Neural cell (in vitro differentiated cells): ENCODE data around the gene MRPS31. TPM values are rescaled to one million over a fixed set of nuclear protein-coding genes. Genes with fewer than 3 reads are reported as not detected.

Experiments used
- H2AFZ ChIP-seq: fragments of 200-600, 300-800 bp; sonication (generic), shearing (Covaris generic); 2 replicates; pipeline ENCODE4 v1.6.0; 2014; ENCODE audit warnings: low read depth, mild to moderate bottlenecking, antibody characterized with exemption, low read length, moderate library complexity
- H3F3A ChIP-seq: fragments of 200-600 bp; shearing (Covaris generic); 2 replicates; pipeline ENCODE4 v1.6.1; 2016; ENCODE audit warnings: mild to moderate bottlenecking, moderate library complexity, mixed read lengths, antibody characterized with exemption, low read length; ENCODE audit not compliant: insufficient read depth, poor library complexity, severe bottlenecking
- H3K27ac ChIP-seq: fragments of 200-600, 300-800 bp; sonication (generic), shearing (Covaris generic); 2 replicates; pipeline ENCODE4 v1.5.1; 2014; ENCODE audit warnings: mild to moderate bottlenecking, low read length, moderate library complexity
- H3K27me3 ChIP-seq: fragments of 300-800, 200-600 bp; sonication (generic), shearing (Covaris generic); 2 replicates; pipeline ENCODE4 v1.6.0; 2014; ENCODE audit warnings: mild to moderate bottlenecking, low read depth, low read length, moderate library complexity; ENCODE audit not compliant: insufficient read depth
- H3K36me3 ChIP-seq: fragments of 300-800, 200-600 bp; sonication (generic), shearing (Covaris generic); 2 replicates; pipeline ENCODE4 v1.5.1; 2014; ENCODE audit warnings: mild to moderate bottlenecking, antibody characterized with exemption, low read length, moderate library complexity; ENCODE audit not compliant: insufficient read depth
- H3K4me2 ChIP-seq: fragments of 300-800, 200-600 bp; sonication (generic), shearing (Covaris generic); 2 replicates; pipeline ENCODE4 v1.6.0; 2014; ENCODE audit warnings: mild to moderate bottlenecking, low read length
- H3K4me3 ChIP-seq: fragments of 300-800, 200-600 bp; sonication (generic), shearing (Covaris generic); 2 replicates; pipeline ENCODE4 v1.5.1; 2014; ENCODE audit warnings: mild to moderate bottlenecking, low read length, moderate library complexity
- H3K79me2 ChIP-seq: fragments of 200-600 bp; shearing (Covaris generic); replicated peaks from 2 replicates; pipeline ENCODE4 v1.6.0; 2014; ENCODE audit warnings: mild to moderate bottlenecking, low read length, moderate library complexity; ENCODE audit not compliant: insufficient read depth
- H3K9ac ChIP-seq: fragments of 300-800, 200-600 bp; sonication (generic), shearing (Covaris generic); 2 replicates; pipeline ENCODE4 v1.6.1; 2016; ENCODE audit warnings: mild to moderate bottlenecking, low read length, mixed read lengths
- H3K9me2 ChIP-seq: fragments of 200-600 bp; shearing (Covaris generic); 2 replicates; pipeline ENCODE4 v1.6.1; 2016; ENCODE audit warnings: mild to moderate bottlenecking, low read length, mixed read lengths; ENCODE audit not compliant: insufficient read depth
- H3K9me3 ChIP-seq: fragments of 200-600, 300-800 bp; sonication (generic), shearing (Covaris generic); 2 replicates; pipeline ENCODE4 v1.6.1; 2016; ENCODE audit warnings: mild to moderate bottlenecking, mixed run types, low read length, moderate library complexity, mixed read lengths
- H4K20me1 ChIP-seq: fragments of 200-600 bp; shearing (Covaris generic); 2 replicates; pipeline ENCODE4 v1.6.1; 2016; ENCODE audit warnings: mild to moderate bottlenecking, mixed run types; ENCODE audit not compliant: insufficient read depth
- CTCF ChIP-seq: fragments of 450-650 bp; IDR thresholded peaks from 2 replicates; pipeline ENCODE4 v1.5.1; 2014; ENCODE audit warnings: antibody characterized with exemption, mild to moderate bottlenecking, moderate library complexity; ENCODE audit not compliant: poor library complexity, severe bottlenecking
- EP300 ChIP-seq: fragments of 450-650 bp; conservative IDR thresholded peaks from 2 replicates; pipeline ENCODE4 v1.6.1; 2014; ENCODE audit warnings: antibody characterized with exemption, mild to moderate bottlenecking, moderate library complexity; ENCODE audit not compliant: poor library complexity, severe bottlenecking
- EZH2 ChIP-seq: fragments of 200-600, 300-800 bp; shearing (Covaris generic), sonication (generic); IDR thresholded peaks from 2 replicates; pipeline ENCODE4 v1.6.1; 2014; ENCODE audit warnings: antibody characterized with exemption, low read length, borderline replicate concordance, mild to moderate bottlenecking; ENCODE audit not compliant: insufficient read depth, poor library complexity, severe bottlenecking
- MXI1 ChIP-seq: fragments of 450-650 bp; conservative IDR thresholded peaks from 2 replicates; pipeline ENCODE4 v1.6.1; 2014; ENCODE audit warnings: antibody characterized with exemption, mild to moderate bottlenecking; ENCODE audit not compliant: poor library complexity, severe bottlenecking
- POLR2AphosphoS5 ChIP-seq: IDR thresholded peaks from 2 replicates; pipeline ENCODE4 v1.6.1; 2012
- RAD21 ChIP-seq: fragments of 450-650 bp; conservative IDR thresholded peaks from 2 replicates; pipeline ENCODE4 v1.6.1; 2014; ENCODE audit warnings: antibody characterized with exemption, mild to moderate bottlenecking, moderate library complexity
- REST ChIP-seq: IDR thresholded peaks from 2 replicates; pipeline ENCODE4 v1.6.1; 2012; ENCODE audit warnings: borderline replicate concordance
- SMC3 ChIP-seq: fragments of 450-650 bp; conservative IDR thresholded peaks from 2 replicates; pipeline ENCODE4 v1.6.1; 2014; ENCODE audit warnings: antibody characterized with exemption, mild to moderate bottlenecking, moderate library complexity; ENCODE audit not compliant: poor library complexity
- TAF1 ChIP-seq: IDR thresholded peaks from 2 replicates; pipeline ENCODE4 v1.6.1; 2012; ENCODE audit warnings: low read depth
- polyA plus RNA-seq: library from polyadenylated mRNA; depleted of rRNA; stranded (reverse); fragments of >200 nt; gene quantifications from 2 replicates; pipeline ENCODE4 v1.2.3, GENCODE V29; 2014
- small RNA-seq, 3 experiments: library from RNA; depleted of rRNA; stranded (forward); fragments of <200 nt; gene quantifications; one replicate each; pipeline ENCODE3, GENCODE V24; 2012

Gene MRPS31
- polyA plus RNA-seq, 1 donor from 2014 or later: 72.4 TPM

GRCh38 chr13:40679480-40679985, 91.5 kb downstream of the MRPS31 start:
- H3K9ac ChIP-seq: no peak overlapping the region
- no peak overlapping the region for H3K4me2 ChIP-seq
- no peaks in the 10 kb centered on the region for H3K79me2 ChIP-seq
- H3K4me3 ChIP-seq: no peak overlapping the region
- H3K9me2 ChIP-seq: no peaks in the 10 kb centered on the region
- no peaks in the 10 kb centered on the region for H4K20me1 ChIP-seq
- TF ChIP-seq SMC3 (no peak), EP300 (no peak), MXI1 (no peak), POLR2AphosphoS5 (no peak), REST (no peak), CTCF (no peak), TAF1 (no peak), EZH2 (no peak), RAD21 (no peak)
- no peaks in the 10 kb centered on the region for H3K9me3 ChIP-seq
- no peaks in the 10 kb centered on the region for H3F3A ChIP-seq
- H2AFZ ChIP-seq: no peak overlapping the region
- H3K27ac ChIP-seq: no peak overlapping the region
- no peaks in the 10 kb centered on the region for H3K27me3 ChIP-seq
- H3K36me3 ChIP-seq: no peaks in the 10 kb centered on the region

Small RNA genes lying within 50 kb of the gene (small RNA-seq; reads per million reads assigned to genes)
- gene MIR320D1: 0 reads per million in 3 experiments
- gene MIR621: 0 reads per million in 3 experiments
- gene RF00017: 0 reads per million in 3 experiments

Other genes starting within 250 kb of the MRPS31 start
- gene FOXO1, start 104.5 kb downstream of the MRPS31 start, polyA plus RNA-seq: 0.42 and 1.2 TPM in 2 replicates
- 23.4 and 23.6 TPM in 2 replicates for gene SLC25A15, start 18.4 kb upstream of the MRPS31 start, polyA plus RNA-seq
- gene ELF1, start 248.1 kb upstream of the MRPS31 start, polyA plus RNA-seq: 1.1 and 2.0 TPM in 2 replicates